ENCODE measurements around the gene TFIP11.
A peak's percentile ranks its signal among the peaks of the same experiment; 100 is the strongest.

TFIP11 gene

DNA sequence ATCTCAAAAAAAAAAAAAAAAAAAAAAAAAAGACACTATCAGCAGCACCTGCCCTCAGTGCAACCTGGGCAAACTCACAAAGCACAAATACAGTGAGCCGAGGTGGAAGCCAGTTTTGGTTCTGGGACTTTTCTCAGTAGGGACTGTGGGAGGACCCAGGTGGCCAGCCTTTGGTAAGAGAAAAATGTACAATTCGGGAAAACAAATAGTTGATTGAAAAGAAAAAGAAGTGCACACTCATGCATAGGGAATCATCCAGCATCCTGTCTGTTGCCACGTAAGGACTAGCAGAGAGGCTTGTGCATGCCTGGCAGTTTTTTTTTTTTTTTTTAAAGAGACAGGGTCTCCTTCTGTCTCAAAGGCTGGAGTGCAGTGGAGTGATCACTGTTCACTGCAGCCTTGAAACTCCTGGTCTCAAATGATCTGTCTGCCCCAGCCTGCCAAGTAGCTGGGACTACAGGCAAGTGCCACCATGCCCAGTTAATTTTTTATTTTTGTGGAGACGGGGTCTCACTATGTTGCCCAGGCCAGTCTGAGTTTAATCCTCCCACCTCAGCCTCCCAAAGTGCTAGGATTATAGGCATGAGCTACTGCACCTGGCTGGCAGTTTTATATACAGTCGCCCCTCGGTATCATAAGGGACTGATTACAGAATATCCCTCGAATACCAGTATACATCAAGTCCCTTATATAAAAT lies 40.9 kb upstream of the TFIP11 start:
- Histone ChIP-seq H2BK12ac (ENCODE audit: low read length in 2 of 2) (peak overlapping the region in 1 of 2 experiments; percentile 38), H2AFZ (ENCODE audit: low read depth, low read length) (no peak overlapping the region), H3K23ac (ENCODE audit: low read length in 2 of 2) (no peak overlapping the region), H3K9me3 (ENCODE audit: control insufficient read depth, low read length) (no peaks in the 10 kb centered on the region), H3K9ac (ENCODE audit: low read length) (peak overlapping the region; percentile 70), H3K36me3 (ENCODE audit: control insufficient read depth in 1 of 2, insufficient read depth in 2 of 2, low read depth in 1 of 2, low read length in 2 of 2) (peaks cover 0 to 4% of the 10 kb centered on the region in 2 experiments), H2AK5ac (ENCODE audit: low read length, severe bottlenecking) (no peak overlapping the region), H3K27ac (ENCODE audit: low read length, poor library complexity, severe bottlenecking) (peak overlapping the region; percentile 83), H2BK120ac (ENCODE audit: low read depth, low read length) (peak overlapping the region; percentile 78), H3K79me1 (replicated peaks; ENCODE audit: low read length, poor library complexity, severe bottlenecking) (peaks cover 35% of the 10 kb centered on the region), H2BK15ac (ENCODE audit: low read depth, poor library complexity, severe bottlenecking) (no peak overlapping the region), H3K18ac (ENCODE audit: low read depth in 1 of 2, low read length in 2 of 2) (peak overlapping the region in 1 of 2 experiments; percentile 54), H3K27me3 (ENCODE audit: control insufficient read depth in 1 of 2, insufficient read depth in 1 of 2, low read length in 2 of 2) (no peaks in the 10 kb centered on the region), H3K4ac (ENCODE audit: low read depth in 1 of 2, low read length in 2 of 2) (peak overlapping the region in 1 of 2 experiments; percentile 84), H2BK5ac (ENCODE audit: low read depth, low read length, poor library complexity, severe bottlenecking) (no peak overlapping the region), H4K8ac (ENCODE audit: low read length) (no peak overlapping the region), H3K4me1 (ENCODE audit: control insufficient read depth, insufficient read depth, low read depth, low read length) (peaks cover 22% of the 10 kb centered on the region), H3K4me2 (ENCODE audit: low read length, poor library complexity, severe bottlenecking) (peak overlapping the region; percentile 35), H4K91ac (ENCODE audit: low read length) (no peak overlapping the region), H3K14ac (ENCODE audit: low read length in 2 of 2) (no peak overlapping the region), H3K4me3 (ENCODE audit: insufficient read depth in 1 of 2, low read depth in 1 of 2, low read length in 2 of 2) (no peak overlapping the region)
- WGBS, result 44% methylated on average over 5 of the region's 7 CpGs
- peak; percentile 88 for DNase-seq

DNA sequence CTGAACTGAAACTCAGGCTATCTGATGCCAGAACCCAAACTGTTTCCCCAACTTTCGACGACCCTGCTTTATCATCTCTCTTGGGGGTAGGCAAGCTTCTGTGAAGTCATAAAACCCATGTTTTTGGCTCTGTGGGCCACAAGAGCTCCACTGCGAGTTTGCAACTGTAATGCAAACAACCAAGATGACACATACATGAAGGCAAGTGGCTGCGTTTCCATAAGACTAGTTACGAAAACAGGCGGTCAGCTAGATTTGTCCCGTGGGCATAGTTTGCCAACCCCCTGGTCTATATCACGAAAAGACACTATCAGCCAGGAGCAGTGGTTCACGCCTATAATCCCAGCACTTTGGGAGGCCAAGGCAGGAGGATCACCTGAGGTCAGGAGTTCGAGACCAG lies 40.2 kb upstream of the TFIP11 start:
- 20% methylated on average over 10 of the region's 10 CpGs for WGBS
- no peaks in the 10 kb centered on the region for H3K9me3 ChIP-seq (ENCODE audit: control insufficient read depth, low read length)
- H4K91ac ChIP-seq (ENCODE audit: low read length), result peak overlapping the region; percentile 64
- no peak overlapping the region for H3K23ac ChIP-seq (ENCODE audit: low read length in 2 of 2)
- peak; percentile 83 for DNase-seq
- H3K36me3 ChIP-seq (ENCODE audit: control insufficient read depth in 1 of 2, insufficient read depth in 2 of 2, low read depth in 1 of 2, low read length in 2 of 2), result peaks cover 0 to 4% of the 10 kb centered on the region in 2 experiments
- H3K4me1 ChIP-seq (ENCODE audit: control insufficient read depth, insufficient read depth, low read depth, low read length), result peaks cover 17% of the 10 kb centered on the region
- H2BK120ac ChIP-seq (ENCODE audit: low read depth, low read length), result peak overlapping the region; percentile 9
- H2AK5ac ChIP-seq (ENCODE audit: low read length, severe bottlenecking), result no peak overlapping the region
- H3K4me3 ChIP-seq (ENCODE audit: insufficient read depth in 1 of 2, low read depth in 1 of 2, low read length in 2 of 2), result no peak overlapping the region
- no peaks in the 10 kb centered on the region for H3K27me3 ChIP-seq (ENCODE audit: control insufficient read depth in 1 of 2, insufficient read depth in 1 of 2, low read length in 2 of 2)
- H3K18ac ChIP-seq (ENCODE audit: low read depth in 1 of 2, low read length in 2 of 2), result peak overlapping the region; percentile 44 to 46
- peak overlapping the region; percentile 67 to 80 for H3K4ac ChIP-seq (ENCODE audit: low read depth in 1 of 2, low read length in 2 of 2)
- H2BK12ac ChIP-seq (ENCODE audit: low read length in 2 of 2), result peak overlapping the region in 1 of 2 experiments; percentile 79
- peak overlapping the region; percentile 81 for H4K8ac ChIP-seq (ENCODE audit: low read length)
- H2BK15ac ChIP-seq (ENCODE audit: low read depth, poor library complexity, severe bottlenecking), result no peak overlapping the region
- no peak overlapping the region for H2BK5ac ChIP-seq (ENCODE audit: low read depth, low read length, poor library complexity, severe bottlenecking)
- H3K79me1 ChIP-seq (replicated peaks; ENCODE audit: low read length, poor library complexity, severe bottlenecking), result peaks cover 35% of the 10 kb centered on the region
- H2AFZ ChIP-seq (ENCODE audit: low read depth, low read length), result no peak overlapping the region
- no peak overlapping the region for H3K4me2 ChIP-seq (ENCODE audit: low read length, poor library complexity, severe bottlenecking)
- peak overlapping the region; percentile 29 for H3K9ac ChIP-seq (ENCODE audit: low read length)
- H3K27ac ChIP-seq (ENCODE audit: low read length, poor library complexity, severe bottlenecking), result no peak overlapping the region
- H3K14ac ChIP-seq (ENCODE audit: low read length in 2 of 2), result no peak overlapping the region

DNA sequence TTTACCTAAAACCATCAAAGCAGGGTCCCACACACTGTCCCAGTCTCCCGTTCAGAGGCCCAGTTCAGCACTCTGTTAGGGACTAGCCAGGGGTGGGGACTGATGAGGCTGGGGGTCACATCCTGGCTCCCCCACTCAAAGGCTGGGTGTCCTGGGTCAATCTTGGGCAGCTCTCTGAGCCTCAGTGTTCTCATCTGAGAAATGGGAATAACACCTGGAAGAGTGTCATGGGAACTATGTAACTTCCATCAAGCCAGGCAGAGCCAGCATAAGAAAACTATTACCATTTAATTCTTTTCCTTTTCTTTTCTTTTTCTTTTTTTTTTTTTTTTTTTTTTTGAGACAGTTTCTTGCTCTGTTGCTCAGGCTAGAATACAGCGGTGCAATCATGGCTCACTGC lies 39.3 kb upstream of the TFIP11 start:
- 77% methylated on average over 1 of the region's 2 CpGs for WGBS
- no peak for DNase-seq

DNA sequence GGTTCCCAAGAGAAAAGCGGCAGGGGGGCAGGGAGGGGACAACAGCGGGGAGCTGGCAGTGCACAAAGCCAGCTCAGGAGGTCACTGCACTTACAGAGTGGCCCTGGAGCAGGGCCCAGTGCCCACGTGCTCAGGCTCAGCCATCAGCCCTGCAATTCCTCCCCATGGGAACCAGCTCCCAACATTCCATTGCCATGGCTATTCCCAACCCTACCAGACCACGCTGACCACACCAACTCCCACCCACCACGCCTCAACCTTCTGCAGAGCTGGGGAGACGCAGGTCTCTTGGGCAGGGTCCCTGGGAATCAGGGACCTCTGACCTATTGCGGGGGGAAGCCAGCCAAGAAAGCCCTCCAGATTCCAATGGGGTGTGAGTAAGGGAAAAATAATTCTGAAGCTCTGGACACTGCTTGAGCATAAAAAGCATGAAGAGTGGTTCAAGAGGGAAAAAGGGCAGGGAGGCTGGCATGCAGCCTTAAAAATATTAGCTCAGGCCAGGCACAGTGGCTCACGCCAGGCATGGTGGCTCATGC lies 38.3 kb upstream of the TFIP11 start:
- Histone ChIP-seq H3K36me3 (ENCODE audit: control insufficient read depth in 1 of 2, insufficient read depth in 2 of 2, low read depth in 1 of 2, low read length in 2 of 2) (peaks cover 0 to 2% of the 10 kb centered on the region in 2 experiments), H3K23ac (ENCODE audit: low read length in 2 of 2) (no peak overlapping the region), H3K4me3 (ENCODE audit: insufficient read depth in 1 of 2, low read depth in 1 of 2, low read length in 2 of 2) (no peak overlapping the region), H3K27me3 (ENCODE audit: control insufficient read depth in 1 of 2, insufficient read depth in 1 of 2, low read length in 2 of 2) (no peaks in the 10 kb centered on the region), H3K14ac (ENCODE audit: low read length in 2 of 2) (no peak overlapping the region), H3K27ac (ENCODE audit: low read length, poor library complexity, severe bottlenecking) (peak overlapping the region; percentile 27), H2BK120ac (ENCODE audit: low read depth, low read length) (peak overlapping the region; percentile 50), H3K9me3 (ENCODE audit: control insufficient read depth, low read length) (no peaks in the 10 kb centered on the region), H4K91ac (ENCODE audit: low read length) (peak overlapping the region; percentile 72), H2AFZ (ENCODE audit: low read depth, low read length) (no peak overlapping the region), H3K4ac (ENCODE audit: low read depth in 1 of 2, low read length in 2 of 2) (peak overlapping the region in 1 of 2 experiments; percentile 26), H2BK12ac (ENCODE audit: low read length in 2 of 2) (peak overlapping the region in 1 of 2 experiments; percentile 62), H3K4me1 (ENCODE audit: control insufficient read depth, insufficient read depth, low read depth, low read length) (peaks cover 14% of the 10 kb centered on the region), H4K8ac (ENCODE audit: low read length) (peak overlapping the region; percentile 81), H2BK15ac (ENCODE audit: low read depth, poor library complexity, severe bottlenecking) (no peak overlapping the region), H3K79me1 (replicated peaks; ENCODE audit: low read length, poor library complexity, severe bottlenecking) (peaks cover 26% of the 10 kb centered on the region), H3K18ac (ENCODE audit: low read depth in 1 of 2, low read length in 2 of 2) (peak overlapping the region in 1 of 2 experiments; percentile 59), H3K9ac (ENCODE audit: low read length) (peak overlapping the region; percentile 19), H2AK5ac (ENCODE audit: low read length, severe bottlenecking) (no peak overlapping the region), H3K4me2 (ENCODE audit: low read length, poor library complexity, severe bottlenecking) (peak overlapping the region; percentile 10), H2BK5ac (ENCODE audit: low read depth, low read length, poor library complexity, severe bottlenecking) (no peak overlapping the region)
- WGBS, result 21% methylated on average over 8 of the region's 8 CpGs
- peak; percentile 87 for DNase-seq

More for the DNA sequence above, 39.3 kb upstream of the TFIP11 start:
- Histone ChIP-seq H3K9ac (ENCODE audit: low read length) (peak overlapping the region; percentile 19), H2AFZ (ENCODE audit: low read depth, low read length) (no peak overlapping the region), H3K4me2 (ENCODE audit: low read length, poor library complexity, severe bottlenecking) (no peak overlapping the region), H3K14ac (ENCODE audit: low read length in 2 of 2) (no peak overlapping the region), H4K91ac (ENCODE audit: low read length) (no peak overlapping the region), H3K23ac (ENCODE audit: low read length in 2 of 2) (no peak overlapping the region), H3K9me3 (ENCODE audit: control insufficient read depth, low read length) (no peaks in the 10 kb centered on the region), H3K4ac (ENCODE audit: low read depth in 1 of 2, low read length in 2 of 2) (no peak overlapping the region), H3K79me1 (replicated peaks; ENCODE audit: low read length, poor library complexity, severe bottlenecking) (peaks cover 28% of the 10 kb centered on the region), H2BK5ac (ENCODE audit: low read depth, low read length, poor library complexity, severe bottlenecking) (no peak overlapping the region), H3K18ac (ENCODE audit: low read depth in 1 of 2, low read length in 2 of 2) (peak overlapping the region in 1 of 2 experiments; percentile 37), H3K27ac (ENCODE audit: low read length, poor library complexity, severe bottlenecking) (no peak overlapping the region), H2BK15ac (ENCODE audit: low read depth, poor library complexity, severe bottlenecking) (no peak overlapping the region), H3K4me1 (ENCODE audit: control insufficient read depth, insufficient read depth, low read depth, low read length) (peaks cover 14% of the 10 kb centered on the region), H3K36me3 (ENCODE audit: control insufficient read depth in 1 of 2, insufficient read depth in 2 of 2, low read depth in 1 of 2, low read length in 2 of 2) (peaks cover 0 to 4% of the 10 kb centered on the region in 2 experiments), H2BK120ac (ENCODE audit: low read depth, low read length) (no peak overlapping the region), H3K4me3 (ENCODE audit: insufficient read depth in 1 of 2, low read depth in 1 of 2, low read length in 2 of 2) (no peak overlapping the region), H2BK12ac (ENCODE audit: low read length in 2 of 2) (peak overlapping the region in 1 of 2 experiments; percentile 6), H4K8ac (ENCODE audit: low read length) (no peak overlapping the region), H2AK5ac (ENCODE audit: low read length, severe bottlenecking) (peak overlapping the region; percentile 13), H3K27me3 (ENCODE audit: control insufficient read depth in 1 of 2, insufficient read depth in 1 of 2, low read length in 2 of 2) (no peaks in the 10 kb centered on the region)
